ENCODE data around the gene PLA2G4E.

DNA sequence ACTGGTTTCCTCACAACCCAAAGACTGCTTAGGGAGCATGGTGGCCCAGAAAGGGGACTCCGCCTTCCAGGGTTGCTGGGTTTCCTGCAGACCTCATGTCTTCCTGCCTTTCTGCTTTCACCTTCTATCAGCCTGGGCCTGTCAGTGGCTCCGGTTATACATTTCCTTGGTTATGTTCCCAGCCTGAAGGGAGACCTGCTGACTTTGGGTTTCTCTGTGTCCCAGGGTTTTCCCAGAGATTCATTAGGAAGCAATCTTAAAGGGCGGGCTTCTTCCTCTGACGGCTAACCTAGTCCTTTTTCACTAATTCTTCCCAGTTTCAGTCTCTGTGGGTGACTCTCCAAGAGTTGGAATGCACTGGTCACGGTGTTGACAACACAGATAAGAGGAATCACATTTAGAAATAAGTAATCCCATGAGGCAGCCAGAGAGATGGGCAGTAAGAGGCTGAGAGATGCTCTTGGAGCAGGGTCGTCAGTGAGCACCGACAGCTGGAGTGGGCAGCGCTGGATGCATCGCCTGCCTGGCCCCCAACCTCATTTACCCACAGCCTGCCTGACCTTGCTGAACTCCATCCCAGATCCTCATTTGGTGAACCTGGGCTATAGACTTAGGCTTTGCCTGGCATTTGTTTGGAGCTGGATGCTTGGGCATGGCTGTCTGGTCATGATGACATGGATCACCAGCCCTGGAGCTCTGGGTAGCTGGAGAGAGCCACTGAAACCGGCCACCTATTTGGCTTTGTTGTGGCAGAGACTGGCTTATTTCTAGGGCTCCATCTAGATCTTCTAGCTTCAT, 38.5 kb downstream of the PLA2G4E start:
- TF ChIP-seq, protein P1, sequence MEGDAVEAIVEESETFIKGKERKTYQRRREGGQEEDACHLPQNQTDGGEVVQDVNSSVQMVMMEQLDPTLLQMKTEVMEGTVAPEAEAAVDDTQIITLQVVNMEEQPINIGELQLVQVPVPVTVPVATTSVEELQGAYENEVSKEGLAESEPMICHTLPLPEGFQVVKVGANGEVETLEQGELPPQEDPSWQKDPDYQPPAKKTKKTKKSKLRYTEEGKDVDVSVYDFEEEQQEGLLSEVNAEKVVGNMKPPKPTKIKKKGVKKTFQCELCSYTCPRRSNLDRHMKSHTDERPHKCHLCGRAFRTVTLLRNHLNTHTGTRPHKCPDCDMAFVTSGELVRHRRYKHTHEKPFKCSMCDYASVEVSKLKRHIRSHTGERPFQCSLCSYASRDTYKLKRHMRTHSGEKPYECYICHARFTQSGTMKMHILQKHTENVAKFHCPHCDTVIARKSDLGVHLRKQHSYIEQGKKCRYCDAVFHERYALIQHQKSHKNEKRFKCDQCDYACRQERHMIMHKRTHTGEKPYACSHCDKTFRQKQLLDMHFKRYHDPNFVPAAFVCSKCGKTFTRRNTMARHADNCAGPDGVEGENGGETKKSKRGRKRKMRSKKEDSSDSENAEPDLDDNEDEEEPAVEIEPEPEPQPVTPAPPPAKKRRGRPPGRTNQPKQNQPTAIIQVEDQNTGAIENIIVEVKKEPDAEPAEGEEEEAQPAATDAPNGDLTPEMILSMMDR (IDR thresholded peaks at IDR 0.05 in 2 of 3, conservative IDR thresholded peaks at IDR 0.05 in 1 of 3; ENCODE audit: borderline replicate concordance in 1 of 3, insufficient read depth in 1 of 3, low read depth in 2 of 3, low read length in 2 of 3): no peak
- TF ChIP-seq RAD21 (IDR thresholded peaks at IDR 0.05; ENCODE audit: low read depth) (no peak), YY1 (IDR thresholded peaks at IDR 0.05; ENCODE audit: extremely low read depth, insufficient replicate concordance, low read depth, low read length) (no peak), EGR1 (IDR thresholded peaks at IDR 0.05; ENCODE audit: low read depth) (no peak), ZFX (IDR thresholded peaks at IDR 0.05) (no peak), EZH2 (IDR thresholded peaks at IDR 0.05) (no peak), ZNF274 (IDR thresholded peaks at IDR 0.05; ENCODE audit: low read depth, low read length) (no peak)
- TF ChIP-seq, protein P2, sequence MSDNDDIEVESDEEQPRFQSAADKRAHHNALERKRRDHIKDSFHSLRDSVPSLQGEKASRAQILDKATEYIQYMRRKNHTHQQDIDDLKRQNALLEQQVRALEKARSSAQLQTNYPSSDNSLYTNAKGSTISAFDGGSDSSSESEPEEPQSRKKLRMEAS (IDR thresholded peaks at IDR 0.05): no peak

Data from HCT116 (cell line).